T-cell (primary cell): ENCODE results near the gene MT1A. TPM values are rescaled to one million over a fixed set of nuclear protein-coding genes. Genes with fewer than 3 reads are reported as not detected.
"Not testable (repeated sequence)": the region's sequence is repeated elsewhere in the genome, so short reads cannot be mapped to it uniquely, and the experiment has no call there.

Source experiments
- ATAC-seq, 4 experiments: fragments of 200-7000 bp in 3 of 4; fragments of 150-1000 bp in 1 of 4; cut with Tn5 transposase; replicated peaks in 1 of 4; 1 replicate in 3 of 4; 2 replicates in 1 of 4; pipeline ENCODE4 v1.10.0; 2021; ENCODE audit warnings: moderate library complexity in 3 of 4, mild to moderate bottlenecking in 2 of 4, moderate number of reproducible peaks in 1 of 4
- CTCF ChIA-PET, 2 donors: fragments of 300-600 bp; sonication (Branson Sonifier 250); formaldehyde crosslinking; loops; one replicate each; lab custom pipeline; 2022; ENCODE audit warnings: antibody characterized with exemption in 2 of 2; lab: Charles Lee
- POLR2A ChIA-PET, 2 donors: fragments of 300-600 bp; sonication (Branson Sonifier 250); formaldehyde crosslinking; loops; one replicate each; lab custom pipeline; 2022; ENCODE audit warnings: antibody characterized with exemption in 2 of 2; lab: Charles Lee
- DNase-seq, 35 experiments: peaks; one replicate each; pipeline versions ENCODE4 v3.0.0 to v3.0.0-alpha.2; 2013 to 2023
- H3K27ac ChIP-seq: one replicate; pipeline ENCODE4 v1.5.1; 2013; ENCODE audit warnings: low read length
- H3K27me3 ChIP-seq, 2 experiments: replicated peaks in 1 of 2; 1 replicate in 1 of 2; 2 replicates in 1 of 2; pipeline versions ENCODE4 v1.6.1 to v1.7.0; 2013; ENCODE audit warnings: low read length in 1 of 2, mixed read lengths in 1 of 2; ENCODE audit not compliant: control insufficient read depth in 2 of 2, insufficient read depth in 2 of 2; ENCODE audit errors: extremely low read depth in 1 of 2
- H3K36me3 ChIP-seq, 2 donors: 1 replicate in 1 of 2; 2 replicates in 1 of 2; pipeline versions ENCODE4 v1.6.1 to v1.7.0; 2013; ENCODE audit warnings: low read length in 1 of 2; ENCODE audit not compliant: control insufficient read depth in 2 of 2, insufficient read depth in 1 of 2; ENCODE audit errors: extremely low read depth in 1 of 2
- H3K4me1 ChIP-seq, 2 experiments: 1 replicate in 1 of 2; 2 replicates in 1 of 2; pipeline versions ENCODE4 v1.6.1 to v1.7.0; 2013; ENCODE audit warnings: low read length in 2 of 2, mixed read lengths in 1 of 2; ENCODE audit not compliant: insufficient read depth in 2 of 2, control insufficient read depth in 1 of 2; ENCODE audit errors: extremely low read depth in 1 of 2
- H3K4me3 ChIP-seq, 2 donors: 1 replicate in 1 of 2; 2 replicates in 1 of 2; pipeline versions ENCODE4 v1.5.1 to v1.7.0; 2013; ENCODE audit warnings: mild to moderate bottlenecking in 2 of 2, low read length in 1 of 2, moderate library complexity in 1 of 2; ENCODE audit not compliant: control insufficient read depth in 1 of 2; ENCODE audit errors: extremely low read depth in 1 of 2
- H3K9me3 ChIP-seq: 2 replicates; pipeline ENCODE4 v1.7.0; 2013
- H3K27ac Mint-ChIP-seq, 2 donors: one replicate each; pipeline ENCODE4 v1.8.0; 2020 to 2021; ENCODE audit warnings: mild to moderate bottlenecking in 2 of 2, mixed read lengths in 2 of 2
- H3K27me3 Mint-ChIP-seq, 2 donors: one replicate each; pipeline ENCODE4 v1.8.0; 2021 to 2022; ENCODE audit warnings: mixed read lengths in 2 of 2
- H3K36me3 Mint-ChIP-seq: one replicate; pipeline ENCODE4 v1.8.0; 2021; ENCODE audit warnings: mixed read lengths
- H3K4me1 Mint-ChIP-seq, 3 donors: one replicate each; pipeline ENCODE4 v1.8.0; 2020 to 2022; ENCODE audit warnings: mixed read lengths in 3 of 3, mild to moderate bottlenecking in 1 of 3
- H3K4me3 Mint-ChIP-seq, 3 donors: one replicate each; pipeline ENCODE4 v1.8.0; 2020 to 2022; ENCODE audit warnings: mild to moderate bottlenecking in 3 of 3, mixed read lengths in 3 of 3, moderate library complexity in 3 of 3
- H3K9me3 Mint-ChIP-seq, 3 donors: one replicate each; pipeline ENCODE4 v1.8.0; 2020 to 2022; ENCODE audit warnings: mixed read lengths in 3 of 3
- WGBS: methylation state at CpG from one replicate; pipeline ENCODE4 v1.1.5; 2013; ENCODE audit warnings: missing lambda C conversion rate; ENCODE audit not compliant: insufficient coverage; 5-methylcytosine and 5-hydroxymethylcytosine counted together
- total RNA-seq, 35 experiments: library from RNA in 6 of 35; stranded (reverse) in 6 of 35; fragments of 120-200 nt in 1 of 35; gene quantifications; one replicate each; pipeline versions ENCODE4 v1.2.1 to v1.2.4 and lab custom pipeline; 2013 to 2026

Gene MT1A
- total RNA-seq, 5 donors from 2014 or later (not counting 1 experiment from before 2014, with no cell fraction given) = not detected

DNA sequence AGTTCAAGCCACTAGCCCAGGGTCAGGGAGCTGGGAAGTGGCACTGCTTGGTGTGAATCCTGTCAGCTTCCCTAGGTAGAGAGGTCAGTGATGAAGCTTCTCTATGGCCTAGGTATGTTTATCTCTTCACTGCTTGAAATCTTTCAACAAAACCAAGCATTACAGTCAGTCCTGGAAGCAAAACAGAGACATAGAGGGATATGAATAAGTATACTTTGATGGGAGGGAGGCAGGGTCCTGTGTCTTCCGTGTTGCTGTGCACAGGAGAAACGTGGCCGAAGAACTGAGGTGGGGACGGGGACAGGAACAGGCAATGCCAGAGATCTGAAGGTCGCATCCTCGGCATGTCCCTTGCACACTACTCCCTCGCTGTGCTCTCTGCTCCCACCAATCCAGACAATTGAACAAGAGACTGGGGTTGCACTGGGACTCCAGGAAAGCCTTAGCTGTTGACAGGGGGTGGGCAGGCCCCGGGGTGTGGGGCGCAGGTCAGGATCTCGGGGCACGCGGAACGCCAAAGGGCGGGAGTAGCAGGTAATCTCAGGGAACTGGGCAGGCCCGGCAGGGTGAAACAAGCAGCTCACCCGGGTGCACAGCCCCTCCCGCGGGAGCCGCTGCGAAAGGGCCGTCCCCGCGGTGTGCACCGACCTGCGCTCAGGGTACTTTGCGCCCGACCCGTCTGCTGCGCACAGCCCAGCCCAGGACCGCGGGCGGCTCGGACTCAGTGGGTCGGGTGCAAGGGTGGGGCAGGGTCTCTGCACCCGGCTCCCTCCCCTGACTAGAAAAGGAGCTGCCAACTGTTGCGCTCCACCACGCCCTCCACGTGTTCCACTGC lies 30.8 kb downstream of the MT1A start, which contains the start of gene MT1H:
Gene MT1H (plus strand): TSS at position 810 of the 835 bp plus-strand sequence. CDS start 71 bp downstream, outside the sequence.
- Mint-ChIP-seq H3K27me3 (peaks cover 38 to 75% of the 10 kb centered on the region in 2 donors), H3K36me3 (peaks cover 3% of the 10 kb centered on the region), H3K27ac (no peak within 1 kb of the TSS), H3K4me1 (peaks cover 17 to 27% (median 20%) of the 10 kb centered on the region in 3 donors), H3K9me3 (no peaks in the 10 kb centered on the region), H3K4me3 (peak within 1 kb of the TSS in 1 of 3 donors; percentile 65)
- Histone ChIP-seq H3K36me3 (no peaks in the 10 kb centered on the region), H3K4me3 (no peak within 1 kb of the TSS), H3K9me3 (no peaks in the 10 kb centered on the region), H3K27me3 (peaks cover 27 to 56% of the 10 kb centered on the region in 2 experiments), H3K27ac (no peak within 1 kb of the TSS), H3K4me1 (peaks cover 0 to 21% of the 10 kb centered on the region in 2 experiments)
- POLR2A ChIA-PET = interaction anchor here in 1 of 2 donors (0.7 kb wide), 1 partner anchor 11 kb away, joined by 3 read pairs; no protein-coding TSS in a partner anchor
- 16% methylated on average over 35 of the region's 38 CpGs for WGBS
- ATAC-seq (peak in 3 of 4 experiments; percentile 28 to 40 (median 36)), DNase-seq (peak in 1 of 35 experiments; percentile 14)
- CTCF ChIA-PET = interaction anchor here (0.6 kb wide), 2 partner anchors 73 to 1957 kb away, joined by 3 to 9 read pairs; no protein-coding TSS in a partner anchor

DNA sequence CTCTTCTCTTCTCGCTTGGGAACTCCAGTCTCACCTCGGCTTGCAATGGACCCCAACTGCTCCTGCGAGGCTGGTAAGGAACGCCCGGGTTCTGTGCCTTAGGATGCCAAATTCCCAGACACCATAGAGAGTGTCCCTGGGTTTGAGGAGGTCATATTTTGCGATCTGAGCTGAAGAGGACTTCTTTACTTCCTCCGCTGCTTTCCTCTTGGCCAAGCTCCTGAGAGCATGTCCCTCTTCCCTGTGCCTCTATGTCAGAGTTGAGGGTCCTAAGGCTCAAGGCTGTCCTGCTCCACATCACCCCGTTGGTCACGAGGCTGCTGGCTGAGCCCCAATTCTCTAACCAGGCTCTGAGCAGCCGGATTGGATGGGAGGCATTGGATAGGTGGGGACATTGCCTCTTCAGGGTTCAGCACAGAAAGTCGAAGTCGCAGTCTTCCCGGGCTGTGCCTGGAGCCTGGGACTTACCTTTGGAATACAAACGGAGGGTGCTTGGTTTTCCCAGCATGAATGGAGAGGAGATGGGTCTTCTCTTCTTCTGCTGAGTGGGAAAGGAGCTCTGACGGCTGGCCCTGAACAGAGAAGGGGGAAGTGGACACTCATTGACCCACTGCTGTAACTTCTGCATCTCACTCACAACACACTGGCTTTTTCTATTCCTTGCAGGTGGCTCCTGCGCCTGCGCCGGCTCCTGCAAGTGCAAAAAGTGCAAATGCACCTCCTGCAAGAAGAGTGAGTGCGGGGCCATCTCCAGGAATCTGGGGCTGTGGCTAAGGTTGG lies 31.6 kb downstream of the MT1A start:
- DNase-seq = no peak
- no peaks in the 10 kb centered on the region for H3K9me3 Mint-ChIP-seq
- Histone ChIP-seq H3K27ac (no peak overlapping the region), H3K9me3 (no peaks in the 10 kb centered on the region), H3K36me3 (no peaks in the 10 kb centered on the region), H3K4me3 (no peak overlapping the region), H3K4me1 (peaks cover 0 to 21% of the 10 kb centered on the region in 2 experiments), H3K27me3 (peaks cover 22 to 53% of the 10 kb centered on the region in 2 experiments)
- no peaks in the 10 kb centered on the region for H3K36me3 Mint-ChIP-seq
- peak overlapping the region in 1 of 3 donors; percentile 41 for H3K4me3 Mint-ChIP-seq
- peaks cover 18 to 29% (median 23%) of the 10 kb centered on the region in 3 donors for H3K4me1 Mint-ChIP-seq
- peaks cover 37 to 75% of the 10 kb centered on the region in 2 donors for H3K27me3 Mint-ChIP-seq
- 49% methylated on average over 9 of the region's 19 CpGs for WGBS
- H3K27ac Mint-ChIP-seq = no peak overlapping the region
- ChIA-PET CTCF (interaction anchor here in 1 of 2 donors (0.6 kb wide), 1 partner anchor 74 kb away, joined by 3 read pairs; no protein-coding TSS in a partner anchor), POLR2A (no interaction called here)
- ATAC-seq = no peak

GRCh38 chr16:56670620-56670934 lies 32.1 kb downstream of the MT1A start:
- POLR2A ChIA-PET = no interaction called here
- Histone ChIP-seq H3K27me3 (peaks cover 20 to 58% of the 10 kb centered on the region in 2 experiments), H3K27ac (no peak overlapping the region), H3K9me3 (no peaks in the 10 kb centered on the region), H3K36me3 (no peaks in the 10 kb centered on the region), H3K4me1 (peaks cover 3 to 26% of the 10 kb centered on the region in 2 experiments), H3K4me3 (no peak overlapping the region)
- Mint-ChIP-seq H3K27ac (no peak overlapping the region), H3K9me3 (no peaks in the 10 kb centered on the region), H3K36me3 (no peaks in the 10 kb centered on the region), H3K4me3 (no peak overlapping the region), H3K27me3 (peaks cover 37 to 75% of the 10 kb centered on the region in 2 donors), H3K4me1 (peaks cover 23 to 35% (median 27%) of the 10 kb centered on the region in 3 donors)
- DNase-seq (no peak), ATAC-seq (no peak)
- CTCF ChIA-PET = interaction anchor here in 1 of 2 donors (0.6 kb wide), 1 partner anchor 17 kb away, joined by 3 read pairs; no protein-coding TSS in a partner anchor
- no CpG with 5 or more reads among the region's 2 CpGs for WGBS

DNA sequence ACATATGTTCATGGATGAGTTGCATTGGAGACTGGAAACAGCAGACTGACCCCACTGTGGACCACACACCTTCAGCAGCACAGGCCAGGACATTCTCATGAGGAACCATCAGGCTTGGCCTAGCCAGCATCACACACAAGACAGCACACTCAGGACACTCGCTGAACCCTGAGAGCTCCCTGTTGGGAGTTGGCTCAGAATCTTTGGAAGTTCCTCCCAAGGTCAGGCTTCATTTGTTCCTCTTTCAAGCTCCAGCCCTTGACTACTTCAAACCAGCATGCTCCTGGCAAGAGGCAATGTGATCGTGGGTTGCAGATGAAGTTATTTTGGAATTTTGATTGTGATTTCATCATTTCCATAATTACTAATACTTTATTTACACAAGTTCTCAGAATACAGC lies 33.2 kb downstream of the MT1A start:
- H3K4me3 ChIP-seq, H3K36me3 Mint-ChIP-seq, H3K36me3 ChIP-seq, H3K9me3 Mint-ChIP-seq, H3K4me3 Mint-ChIP-seq, DNase-seq, POLR2A ChIA-PET, H3K9me3 ChIP-seq, H3K27ac Mint-ChIP-seq, ATAC-seq, H3K27ac ChIP-seq: not testable (repeated sequence)
- peaks cover 3 to 34% of the 10 kb centered on the region in 2 experiments for H3K4me1 ChIP-seq
- Mint-ChIP-seq H3K27me3 (peaks cover 37 to 68% of the 10 kb centered on the region in 2 donors), H3K4me1 (peaks cover 27 to 40% (median 35%) of the 10 kb centered on the region in 3 donors)
- peaks cover 20 to 62% of the 10 kb centered on the region in 2 experiments for H3K27me3 ChIP-seq
- no CpG with 5 or more reads among the region's 2 CpGs for WGBS
- CTCF ChIA-PET = interaction anchor here in 1 of 2 donors (0.6 kb wide), 1 partner anchor 29 kb away, joined by 3 read pairs; no protein-coding TSS in a partner anchor

GRCh38 chr16:56672171-56672570 lies 33.7 kb downstream of the MT1A start:
- DNase-seq, H3K27ac Mint-ChIP-seq, H3K4me3 Mint-ChIP-seq, H3K36me3 ChIP-seq, ATAC-seq, POLR2A ChIA-PET, H3K9me3 Mint-ChIP-seq, H3K27ac ChIP-seq, H3K36me3 Mint-ChIP-seq, H3K9me3 ChIP-seq, H3K4me3 ChIP-seq: not testable (repeated sequence)
- CTCF ChIA-PET = interaction anchor here in 1 of 2 donors (0.6 kb wide), 1 partner anchor 28 kb away, joined by 3 read pairs; no protein-coding TSS in a partner anchor
- peaks cover 20 to 61% of the 10 kb centered on the region in 2 experiments for H3K27me3 ChIP-seq
- peaks cover 27 to 40% (median 35%) of the 10 kb centered on the region in 3 donors for H3K4me1 Mint-ChIP-seq
- WGBS = no CpG with 5 or more reads among the region's 3 CpGs
- H3K27me3 Mint-ChIP-seq = peaks cover 37 to 66% of the 10 kb centered on the region in 2 donors
- peaks cover 3 to 34% of the 10 kb centered on the region in 2 experiments for H3K4me1 ChIP-seq
